NCI-H748 (cell line): ENCODE data around the gene APOLD1.
A peak's percentile ranks its signal among the peaks of the same experiment; 100 is the strongest.
"Not testable (repeated sequence)": the region's sequence is repeated elsewhere in the genome, so short reads cannot be mapped to it uniquely, and the experiment has no call there.

Experiments used
- DNase-seq: peaks from one replicate; lab custom pipeline; 2025; ENCODE audit not compliant: unreplicated experiment; lab: John Stamatoyannopoulos, UW

APOLD1 gene

DNA sequence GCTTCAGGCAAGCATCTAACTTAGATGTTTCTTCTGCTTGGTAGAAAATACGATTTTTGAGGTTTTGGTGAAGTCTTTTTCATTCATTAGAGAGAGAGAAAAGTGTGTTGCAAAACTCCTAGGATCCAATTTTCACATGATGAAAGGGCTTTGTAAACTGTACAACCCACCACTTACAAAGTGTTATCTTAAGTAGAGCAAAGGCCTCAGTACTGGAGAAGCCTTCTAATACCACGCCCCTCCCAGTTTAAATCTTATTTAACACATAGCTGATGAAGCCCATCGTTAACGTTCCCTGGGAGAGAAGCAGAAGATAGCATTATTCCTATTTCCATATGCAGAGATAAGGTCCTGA is 869 bp downstream of the APOLD1 start:
- no peak for DNase-seq

DNA sequence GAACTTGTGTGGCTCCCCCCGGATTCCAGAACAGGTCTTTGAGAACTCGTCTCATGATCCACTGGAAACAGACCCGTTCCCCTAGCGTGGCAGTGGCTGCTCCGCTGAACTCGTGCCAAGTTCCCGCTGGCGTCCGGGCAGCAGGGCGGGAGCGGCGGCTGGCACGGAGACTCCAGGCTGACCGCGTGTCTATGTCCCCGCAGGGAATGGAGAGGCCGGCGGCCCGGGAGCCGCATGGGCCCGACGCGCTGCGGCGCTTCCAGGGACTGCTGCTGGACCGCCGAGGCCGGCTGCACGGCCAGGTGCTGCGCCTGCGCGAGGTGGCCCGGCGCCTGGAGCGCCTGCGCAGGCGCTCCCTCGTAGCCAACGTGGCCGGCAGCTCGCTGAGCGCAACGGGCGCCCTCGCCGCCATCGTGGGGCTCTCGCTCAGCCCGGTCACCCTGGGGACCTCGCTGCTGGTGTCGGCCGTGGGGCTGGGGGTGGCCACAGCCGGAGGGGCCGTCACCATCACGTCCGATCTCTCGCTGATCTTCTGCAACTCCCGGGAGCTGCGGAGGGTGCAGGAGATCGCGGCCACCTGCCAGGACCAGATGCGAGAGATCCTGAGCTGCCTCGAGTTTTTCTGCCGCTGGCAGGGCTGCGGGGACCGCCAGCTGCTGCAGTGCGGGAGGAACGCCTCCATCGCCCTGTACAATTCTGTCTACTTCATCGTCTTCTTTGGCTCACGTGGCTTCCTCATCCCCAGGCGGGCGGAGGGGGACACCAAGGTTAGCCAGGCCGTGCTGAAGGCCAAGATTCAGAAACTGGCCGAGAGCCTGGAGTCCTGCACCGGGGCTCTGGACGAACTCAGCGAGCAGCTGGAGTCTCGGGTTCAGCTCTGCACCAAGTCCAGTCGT is 1.5 kb downstream of the APOLD1 start:
- DNase-seq: peak; percentile 74

GRCh38 chr12:12788131-12788530 is 2.7 kb downstream of the APOLD1 start:
- no peak for DNase-seq

DNA sequence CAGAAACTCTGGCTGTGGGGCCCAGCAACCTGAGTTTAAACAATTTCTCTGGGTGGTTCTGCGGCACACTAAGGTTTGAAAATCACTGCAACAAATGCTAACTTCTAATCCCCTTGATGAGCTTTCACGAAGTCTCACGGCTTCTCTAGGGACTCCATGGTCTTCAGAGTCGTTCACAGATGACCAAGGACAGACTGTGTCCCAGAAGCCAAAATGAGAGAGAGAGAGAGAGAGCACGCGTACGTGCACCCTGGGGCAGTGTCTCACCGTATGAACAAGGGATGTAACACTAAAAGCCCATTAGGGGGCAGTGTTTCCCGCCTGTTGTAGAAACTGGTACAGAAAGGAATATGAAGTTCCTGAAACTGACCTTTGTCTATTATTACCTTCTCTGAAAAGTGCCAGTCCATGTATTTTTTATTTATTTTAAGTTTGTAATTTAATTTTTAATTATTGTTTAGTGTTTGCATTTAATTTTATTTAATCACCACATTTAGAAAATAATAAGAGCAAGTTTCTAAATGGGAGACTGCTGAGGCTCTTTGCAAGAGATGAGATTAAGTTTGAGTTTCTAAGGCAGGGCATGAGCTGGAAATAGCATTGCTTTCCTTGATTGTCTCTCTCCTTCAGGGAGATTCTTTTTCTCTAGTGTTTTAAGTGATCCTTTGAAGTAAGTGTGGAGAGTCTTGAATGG is 3.4 kb downstream of the APOLD1 start:
- DNase-seq: peak; percentile 56

DNA sequence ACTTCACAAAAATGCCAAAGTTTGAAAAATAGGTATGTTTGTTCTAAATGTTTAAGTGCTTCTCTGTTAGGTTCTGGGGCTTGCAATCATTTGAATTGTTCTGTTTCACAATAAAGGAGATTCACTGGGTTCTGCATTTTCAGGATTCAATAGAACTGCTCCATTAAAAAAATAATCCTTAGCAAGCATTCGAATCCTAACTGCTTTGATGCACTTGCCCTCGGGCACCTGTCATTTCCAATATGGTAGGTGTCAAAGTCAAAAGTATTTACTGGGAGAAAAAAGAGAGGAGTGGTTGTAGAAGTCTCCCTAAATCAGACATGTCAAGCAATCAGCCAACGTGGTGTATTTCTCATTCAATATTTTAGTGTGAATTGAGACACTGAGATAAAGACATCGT is 5.5 kb downstream of the APOLD1 start:
- DNase-seq: no peak

DNA sequence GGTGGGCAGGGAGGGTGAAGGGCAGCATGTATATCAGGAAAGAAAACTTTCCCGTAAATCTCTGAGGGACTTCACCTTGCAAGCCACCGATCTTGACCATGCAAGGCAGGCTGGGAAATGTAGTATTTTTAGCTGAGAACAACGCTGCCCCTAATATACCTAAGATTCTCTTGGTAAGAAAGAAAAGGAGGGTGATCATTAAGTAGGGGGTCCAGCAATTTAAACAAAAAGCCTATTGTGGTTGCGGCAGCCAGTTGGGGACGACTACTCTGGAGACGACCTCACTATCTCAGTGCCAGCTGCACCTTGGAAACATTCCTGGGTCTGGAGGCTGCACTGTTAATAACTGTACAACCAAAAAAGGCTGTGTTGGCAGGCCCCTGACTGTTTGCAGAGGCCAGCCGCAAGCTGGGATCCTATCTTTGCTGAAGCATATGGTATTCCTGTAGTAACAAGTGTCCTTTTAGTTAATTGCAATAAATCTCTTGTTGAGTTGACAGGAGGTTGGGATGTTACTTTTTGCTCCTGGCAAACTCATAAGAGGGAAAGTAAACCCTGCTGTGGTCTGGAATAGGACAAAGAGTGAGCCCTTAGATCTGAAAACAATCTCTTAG is 6.4 kb downstream of the APOLD1 start:
- DNase-seq: no peak

DNA sequence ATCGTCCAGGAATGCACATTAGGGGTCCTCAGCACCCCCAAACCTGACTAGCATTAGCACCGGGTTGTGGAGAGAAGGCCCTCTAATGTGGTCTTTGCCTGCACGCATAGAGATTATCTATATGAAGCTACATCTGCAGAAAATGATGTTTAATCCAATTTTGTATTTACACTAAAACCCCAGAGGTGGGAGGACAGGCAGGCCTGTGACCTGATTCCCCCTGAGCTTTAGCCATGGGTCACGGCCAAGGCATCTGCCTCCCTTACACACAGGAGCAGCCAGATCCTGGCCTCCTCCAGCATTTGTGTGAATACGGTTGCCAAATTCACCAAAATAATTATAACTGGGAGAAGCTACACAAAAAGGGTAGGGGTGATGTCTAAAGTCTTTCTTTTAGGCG is 7.0 kb downstream of the APOLD1 start:
- no peak for DNase-seq

GRCh38 chr12:12794686-12795085 is 9.2 kb downstream of the APOLD1 start:
- no peak for DNase-seq

DNA sequence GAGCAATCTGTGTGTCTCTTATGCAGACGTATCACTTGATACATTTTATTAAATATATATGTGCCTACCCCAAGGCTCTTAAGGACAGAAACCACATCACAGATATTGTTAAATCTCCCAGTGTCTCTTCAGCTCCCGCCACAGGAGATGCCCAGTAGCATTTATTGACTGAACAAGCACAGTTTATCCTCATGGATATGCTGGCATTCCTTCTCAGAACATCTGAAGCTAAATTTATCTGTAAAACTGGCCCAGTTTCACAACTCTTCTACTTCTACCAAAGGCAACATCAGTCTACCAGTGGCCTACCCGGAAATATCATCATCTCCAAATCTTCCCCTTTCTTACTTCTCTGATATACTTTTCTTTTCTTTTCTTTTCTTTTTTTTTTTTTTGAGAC is 10.7 kb downstream of the APOLD1 start:
- DNase-seq: no peak

DNA sequence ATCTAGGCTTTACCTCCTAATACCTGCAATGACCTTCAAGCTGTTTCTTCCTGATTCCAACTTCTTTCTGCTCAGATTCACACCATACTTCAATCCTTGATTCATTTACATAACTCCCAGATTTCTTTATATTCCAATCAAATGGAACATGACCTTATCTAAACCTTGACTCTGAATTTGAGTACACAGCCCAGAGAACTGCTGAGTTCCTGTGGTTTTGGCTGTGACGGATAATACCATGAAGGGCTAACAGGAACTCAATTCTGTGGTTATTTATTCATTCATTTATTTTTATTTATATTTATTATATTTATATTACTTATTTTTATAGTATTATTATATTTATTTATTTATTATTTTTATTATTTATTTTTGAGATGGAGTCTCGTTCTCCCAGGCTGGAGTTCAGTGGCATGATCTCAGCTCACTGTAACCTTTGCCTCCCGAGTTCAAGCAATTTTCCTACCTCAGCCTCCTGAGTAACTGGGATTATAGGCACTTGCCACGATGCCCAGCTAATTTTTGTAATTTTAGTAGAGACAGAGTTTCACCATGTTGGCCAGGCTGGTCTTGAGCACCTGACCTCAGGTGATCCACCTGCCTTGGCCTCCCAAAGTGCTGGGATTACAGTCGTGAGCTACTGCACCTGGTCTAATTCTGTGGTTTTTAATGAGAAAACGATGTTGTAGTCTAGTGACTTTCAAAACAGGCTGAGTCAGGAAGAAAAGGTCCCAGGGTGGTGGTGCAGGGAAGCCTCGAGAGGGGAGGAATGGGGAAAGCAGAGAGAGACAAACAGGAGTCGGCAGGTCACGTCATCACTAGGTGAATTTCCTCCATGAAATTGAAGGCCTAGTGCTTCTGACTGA is 11.7 kb downstream of the APOLD1 start:
- no peak for DNase-seq

- DNase-seq: peak; percentile 21
These were observed 12.3 kb downstream of the APOLD1 start for GRCh38 chr12:12797794-12798152.

DNA sequence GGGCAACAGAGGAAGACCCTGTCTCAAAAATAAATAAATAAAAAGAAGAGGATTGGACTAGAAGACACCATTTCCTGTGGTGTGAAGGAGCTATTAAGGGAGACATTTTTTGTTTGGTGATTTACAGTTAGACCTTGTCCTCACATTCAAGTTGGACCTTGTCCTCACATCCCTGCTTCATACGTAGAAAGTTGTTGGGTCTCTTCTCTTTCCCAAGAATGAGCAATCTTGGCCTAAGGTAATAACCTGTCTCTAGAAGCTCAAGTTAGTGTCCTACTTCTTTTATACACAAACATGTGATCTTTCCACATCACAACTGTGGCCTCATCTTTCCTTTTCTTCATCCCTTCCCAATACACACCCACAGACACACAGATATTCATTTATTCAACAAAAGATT is 13.0 kb downstream of the APOLD1 start:
- no peak for DNase-seq

DNA sequence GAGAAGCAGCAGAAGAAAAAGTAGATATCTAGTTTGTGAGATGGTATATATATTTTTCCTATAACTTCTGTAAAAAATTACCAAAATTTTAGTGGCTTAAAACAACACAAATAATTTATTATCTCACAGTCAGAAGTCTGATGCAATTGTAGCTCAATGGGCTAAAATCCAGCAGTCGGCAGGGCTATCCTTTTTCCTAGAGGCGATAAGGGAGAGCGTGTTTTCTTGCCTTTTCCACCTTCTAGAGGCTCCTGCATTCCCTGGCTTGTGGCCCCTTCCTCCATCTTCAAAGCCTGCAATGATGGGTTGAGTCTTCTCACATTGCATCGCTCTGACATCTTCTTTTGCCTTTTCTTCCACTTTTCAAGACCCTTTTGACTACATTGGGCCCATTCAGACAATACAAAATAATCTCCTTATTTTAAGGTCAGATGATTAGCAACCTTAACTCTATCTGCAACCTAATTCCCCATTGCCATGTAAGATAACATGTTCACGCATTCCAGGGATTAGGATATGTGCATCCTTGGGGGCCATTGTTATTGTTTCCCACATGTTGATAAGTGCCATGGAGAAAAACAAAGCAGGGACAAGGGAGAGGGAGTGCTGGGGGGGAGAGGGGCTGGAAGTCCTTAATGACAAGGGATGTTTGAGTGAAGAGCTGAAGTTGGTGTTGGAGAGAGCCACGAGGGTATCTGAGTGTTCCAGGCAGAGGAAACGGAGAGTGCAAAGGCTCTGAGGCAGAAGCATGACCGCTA is 13.9 kb downstream of the APOLD1 start:
- DNase-seq: no peak

- DNase-seq: no peak
These were observed 15.1 kb downstream of the APOLD1 start for GRCh38 chr12:12800406-12801180.

GRCh38 chr12:12801656-12802055 is 16.2 kb downstream of the APOLD1 start:
- DNase-seq: not testable (repeated sequence)

DNA sequence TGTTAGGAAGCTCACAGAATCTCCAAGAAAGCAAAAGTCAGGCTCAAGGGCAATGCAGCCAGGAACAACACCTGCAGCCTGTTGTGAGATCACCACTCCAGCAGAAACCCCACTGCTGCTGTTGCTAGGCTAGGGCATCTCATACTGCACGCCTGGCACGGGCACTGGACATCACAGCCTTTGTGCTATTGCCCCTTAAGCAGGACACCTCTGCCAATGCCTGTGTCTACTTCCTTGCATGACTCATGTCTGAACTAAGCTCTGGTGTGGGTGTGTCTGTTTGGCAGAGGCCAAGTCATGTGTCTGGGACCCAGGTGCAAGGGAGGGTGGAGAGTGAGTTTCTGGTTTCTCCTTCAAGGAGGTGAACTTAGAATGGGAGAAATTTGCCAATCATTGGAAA is 17.7 kb downstream of the APOLD1 start:
- DNase-seq: peak; percentile 22

- no peak for DNase-seq
These were observed 18.6 kb downstream of the APOLD1 start for GRCh38 chr12:12804011-12804410.

- no peak for DNase-seq
These were observed 19.0 kb downstream of the APOLD1 start for GRCh38 chr12:12804432-12804886.

GRCh38 chr12:12806784-12807516 is 21.5 kb downstream of the APOLD1 start:
- no peak for DNase-seq
